ENCODE measurements around the gene RBKS. TPM values are rescaled to one million over a fixed set of nuclear protein-coding genes. Genes with fewer than 3 reads are reported as not detected.

RBKS gene
- total and polyA plus RNA-seq, 2 of the 8 experiments (the other 6 are each of a cell fraction or from before 2014, with no cell fraction given) = 1.1 to 1.5 TPM

DNA sequence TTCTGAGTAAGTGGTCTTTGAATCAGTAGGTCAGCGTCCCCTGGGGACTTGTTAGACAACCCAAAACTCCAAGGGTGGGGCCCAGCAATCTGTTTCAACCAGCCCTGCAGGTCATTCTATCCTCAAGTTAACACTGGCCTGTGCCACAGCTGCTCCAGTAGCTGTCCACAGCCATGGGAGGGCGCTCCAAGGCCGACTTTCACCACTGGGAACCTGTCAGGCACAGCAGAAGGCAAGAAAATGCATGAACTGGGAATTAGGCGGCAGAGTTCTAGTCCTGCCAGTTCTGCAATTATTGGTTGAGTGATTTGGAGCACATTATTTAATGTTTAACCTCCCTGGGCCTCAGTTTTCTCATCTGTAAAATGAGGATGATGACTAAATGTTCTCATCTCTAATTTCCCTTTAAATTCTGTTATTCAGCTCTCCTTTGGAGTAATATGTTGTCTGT lies 136.0 kb downstream of the RBKS start:
- CTCF ChIA-PET (ENCODE audit: partially characterized antibody) = interaction anchor here (0.6 to 5.7 kb wide), 22 partner anchors 11 to 739 kb away, joined by 3 to 36 read pairs (median 4); no protein-coding TSS in a partner anchor
- peak; percentile 45 for FAIRE-seq
- TF ChIP-seq RFX5 (IDR thresholded peaks at IDR 0.05; ENCODE audit: borderline replicate concordance, low read depth, low read length) = no peak
- TF ChIP-seq PHF8 (conservative IDR thresholded peaks at IDR 0.05; ENCODE audit: low read depth, low read length) = no peak
- TF ChIP-seq CHD2 (IDR thresholded peaks at IDR 0.05; ENCODE audit: low read length) = no peak
- 0 out of 2 replicates have a peak, but pooled peaks have one; percentile 28 for TF ChIP-seq POLR2AphosphoS5 (IDR thresholded peaks at IDR 0.05; ENCODE audit: low read depth, low read length)
- no peak for TF ChIP-seq NRF1 (IDR thresholded peaks at IDR 0.05; ENCODE audit: low read depth, low read length)
- TF ChIP-seq JUN (IDR thresholded peaks at IDR 0.05; ENCODE audit: low read depth, low read length) = no peak
- no peak for TF ChIP-seq EP300 (IDR thresholded peaks at IDR 0.05; ENCODE audit: borderline replicate concordance in 1 of 2, low read depth in 2 of 2, low read length in 2 of 2)
- no peak for TF ChIP-seq ASH2L (IDR thresholded peaks at IDR 0.05; ENCODE audit: low read length)
- no peak for TF ChIP-seq ZNF274 (IDR thresholded peaks at IDR 0.05; ENCODE audit: borderline replicate concordance, extremely low read depth, low read length)
- TF ChIP-seq HDAC6 (IDR thresholded peaks at IDR 0.05; ENCODE audit: low read depth, low read length) = no peak
- no peak for TF ChIP-seq CHD1 (IDR thresholded peaks at IDR 0.05; ENCODE audit: low read depth, low read length)
- no peak for TF ChIP-seq POLR2A (IDR thresholded peaks at IDR 0.05; ENCODE audit: control extremely low read depth in 1 of 2, low read depth in 2 of 2, low read length in 2 of 2)
- TF ChIP-seq TBP (IDR thresholded peaks at IDR 0.05; ENCODE audit: low read depth, low read length) = no peak
- no peak for TF ChIP-seq SUZ12 (IDR thresholded peaks at IDR 0.05; ENCODE audit: low read length)
- no peak for TF ChIP-seq SIRT6 (IDR thresholded peaks at IDR 0.05; ENCODE audit: low read length)

More for the DNA sequence above, 136.0 kb downstream of the RBKS start:
- H3K56ac ChIP-seq (replicated peaks; ENCODE audit: insufficient read length, low read depth, low read length) = no peak overlapping the region
- no peak overlapping the region for H2AK5ac ChIP-seq (ENCODE audit: low read depth, low read length)
- H3K79me1 ChIP-seq (ENCODE audit: low read depth, low read length) = no peaks in the 10 kb centered on the region
- H2BK12ac ChIP-seq (ENCODE audit: low read depth, low read length) = no peak overlapping the region
- DNase-seq (ENCODE audit: low read depth in 1 of 2, low spot score in 2 of 2) = peak; percentile 72 to 92
- H4K5ac ChIP-seq (ENCODE audit: insufficient read length, low read depth, low read length) = no peak overlapping the region
- H2BK5ac ChIP-seq (ENCODE audit: low read depth, low read length) = no peak overlapping the region
- peaks cover 3 to 13% (median 8%) of the 10 kb centered on the region in 4 experiments; a peak in 6 of 7 replicates for H3K4me1 ChIP-seq (replicated peaks in 1 of 4; ENCODE audit: control insufficient read depth in 3 of 4, insufficient read depth in 4 of 4, low read length in 3 of 4)
- no peak overlapping the region for H3K9ac ChIP-seq (replicated peaks in 1 of 4; ENCODE audit: extremely low read depth in 1 of 4, low read depth in 3 of 4, low read length in 3 of 4)
- no peak overlapping the region for H2AFZ ChIP-seq (ENCODE audit: low read length)
- H3K27ac ChIP-seq (ENCODE audit: low read depth, low read length) = no peak overlapping the region
- H3K9me3 ChIP-seq (ENCODE audit: insufficient read depth in 2 of 2, low read depth in 1 of 2, low read length in 1 of 2) = peaks cover 0 to 2% of the 10 kb centered on the region in 2 experiments; a peak in 1 of 4 replicates
- H2BK20ac ChIP-seq (ENCODE audit: low read length) = no peak overlapping the region
- no peak overlapping the region for H3K18ac ChIP-seq (ENCODE audit: extremely low read depth, low read length)
- H3K79me2 ChIP-seq (ENCODE audit: control insufficient read depth in 1 of 2, insufficient read depth in 2 of 2, low read length in 2 of 2) = no peaks in the 10 kb centered on the region
- H3K27me3 ChIP-seq (replicated peaks in 1 of 4; ENCODE audit: control insufficient read depth in 3 of 4, extremely low read depth in 1 of 4, insufficient read depth in 3 of 4, low read length in 3 of 4) = no peaks in the 10 kb centered on the region
- no peak overlapping the region for H3K14ac ChIP-seq (ENCODE audit: insufficient read length)
- H4K8ac ChIP-seq (ENCODE audit: extremely low read depth, insufficient read depth, low read length) = no peak overlapping the region
- no peaks in the 10 kb centered on the region for H4K20me1 ChIP-seq (replicated peaks in 1 of 2; ENCODE audit: control insufficient read depth in 1 of 2, insufficient read depth in 2 of 2, low read length in 2 of 2)
- no peak overlapping the region for H3K4me2 ChIP-seq (ENCODE audit: insufficient read depth in 1 of 2, low read depth in 2 of 2, low read length in 2 of 2)
- H3K23ac ChIP-seq (ENCODE audit: insufficient read length) = no peak overlapping the region
- peak overlapping the region in 1 of 4 experiments; percentile 64; a peak in 1 of 8 replicates for H3K4me3 ChIP-seq (ENCODE audit: extremely low read depth in 1 of 4, insufficient read depth in 2 of 4, low read depth in 3 of 4, low read length in 4 of 4)
- H2BK120ac ChIP-seq (replicated peaks; ENCODE audit: low read depth, low read length) = no peak overlapping the region
- H2BK15ac ChIP-seq (ENCODE audit: low read length) = no peak overlapping the region
- no peaks in the 10 kb centered on the region; the same call in 1 of the 2 replicates for H3K23me2 ChIP-seq (ENCODE audit: low read depth, low read length)
- WGBS, 2 experiments (ENCODE audit: extremely low coverage in 1 of 2, insufficient coverage in 1 of 2, insufficient read length in 1 of 2, insufficient replicate concordance in 2 of 2, low coverage in 1 of 2, low lambda C conversion rate in 2 of 2, missing lambda C conversion rate in 1 of 2) = 17% methylated on average over 4 of the region's 4 CpGs; no CpG with 5 or more reads in 1 of the 2 experiments
- H4K91ac ChIP-seq (replicated peaks; ENCODE audit: insufficient read length, low read length) = no peak overlapping the region
- H3K4ac ChIP-seq (replicated peaks; ENCODE audit: insufficient read length, low read depth, low read length) = no peak overlapping the region
- POLR2A ChIA-PET (ENCODE audit: partially characterized antibody) = interaction anchor here (0.6 to 5.0 kb wide), 9 partner anchors 11 to 738 kb away, joined by 3 to 63 read pairs (median 4); no protein-coding TSS in a partner anchor
- H3K36me3 ChIP-seq (ENCODE audit: control insufficient read depth in 2 of 4, insufficient read depth in 4 of 4, low read length in 3 of 4) = no peaks in the 10 kb centered on the region

Measured in H1 (cell line).